Heart left ventricle (tissue), 16 donors: ENCODE measurements around the gene METRNL. TPM values are rescaled to one million over a fixed set of nuclear protein-coding genes. Genes with fewer than 3 reads are reported as not detected.

Experiments used
- ATAC-seq, 4 donors: fragments of 200-7000 bp; cut with Tn5 transposase; one replicate each; pipeline ENCODE4 v1.9.1; 2020 to 2022; ENCODE audit warnings: moderate library complexity in 4 of 4, mild to moderate bottlenecking in 3 of 4, moderate number of reproducible peaks in 1 of 4
- DNase-seq, 5 donors: peaks; one replicate each; pipeline ENCODE4 v3.0.0-alpha.2; 2020
- H3K27ac ChIP-seq, 12 donors: fragments of 200-600 bp; sonication (generic) in 4 of 12; one replicate each; pipeline versions ENCODE4 v1.5.0 to v1.8.0; 2016 to 2022; ENCODE audit warnings: mild to moderate bottlenecking in 2 of 12
- H3K27me3 ChIP-seq, 9 donors: fragments of 200-600 bp; sonication (generic) in 2 of 9; one replicate each; pipeline versions ENCODE4 v1.5.1 to v1.8.0; 2016 to 2022; ENCODE audit warnings: mild to moderate bottlenecking in 3 of 9
- H3K36me3 ChIP-seq, 9 donors: fragments of 200-600 bp; sonication (generic) in 2 of 9; one replicate each; pipeline versions ENCODE4 v1.5.0 to v1.8.0; 2018 to 2022; ENCODE audit warnings: mild to moderate bottlenecking in 2 of 9
- H3K4me1 ChIP-seq, 12 donors: fragments of 200-600 bp; sonication (generic) in 4 of 12; one replicate each; pipeline versions ENCODE4 v1.5.0 to v1.8.0; 2016 to 2022; ENCODE audit warnings: mild to moderate bottlenecking in 3 of 12
- H3K4me3 ChIP-seq, 12 donors: fragments of 200-600 bp; sonication (generic) in 4 of 12; one replicate each; pipeline versions ENCODE4 v1.5.0 to v1.8.0; 2017 to 2022; ENCODE audit warnings: mild to moderate bottlenecking in 9 of 12, moderate library complexity in 4 of 12
- H3K9me3 ChIP-seq, 12 donors: fragments of 200-600 bp; sonication (generic) in 4 of 12; one replicate each; pipeline versions ENCODE4 v1.5.0 to v1.8.0; 2016 to 2022; ENCODE audit warnings: mild to moderate bottlenecking in 1 of 12
- POLR2A ChIP-seq, 2 donors: fragments of 450-650 bp; IDR thresholded peaks; one replicate each; pipeline ENCODE4 v1.6.1; 2017; ENCODE audit warnings: antibody characterized with exemption in 2 of 2, mild to moderate bottlenecking in 2 of 2, moderate library complexity in 2 of 2
- WGBS, 4 donors: extraction: QIAGEN DNeasy Blood & Tissue Kit in 2 of 4; methylation state at CpG; one replicate each; pipeline versions ENCODE4 v1.1.5 to v1.1.7; 2013 to 2018; 5-methylcytosine and 5-hydroxymethylcytosine counted together
- intact Hi-C, 10 donors: fragments of 100-400 bp; cut with DNase I; formaldehyde crosslinking; loops; one replicate each; pipeline versions ENCODE4 v1.11.1 to v1.14.2; 2022
- polyA plus RNA-seq, 2 donors: library from polyadenylated mRNA; stranded (reverse); fragments of 200-250 nt; gene quantifications; one replicate each; pipeline ENCODE4 v1.2.3, GENCODE V29; 2013
- total RNA-seq, 9 donors: library from RNA; depleted of rRNA in 2 of 9; stranded (reverse); fragments of >200 nt in 2 of 9; fragmentation: NEBNext Ultra II Directional in 3 of 9; extraction: Animal tissue kit (Norgen Biotek cat#: 25700) in 3 of 9; gene quantifications; one replicate each; pipeline versions ENCODE4 v1.1.0 to v1.2.4, GENCODE V29; 2016 to 2023
- TF ChIP-seq, protein P1 (sequence below), 12 donors: fragments of 200-600 bp; sonication (generic) in 4 of 12; IDR thresholded peaks; one replicate each; pipeline versions ENCODE4 v1.5.0 to v1.8.0; 2018 to 2022; ENCODE audit warnings: antibody characterized with exemption in 12 of 12, mild to moderate bottlenecking in 5 of 12
- donor health status: ischemic (EF 13 %, LVEDD 7.1; RV severe dilation, severe dysfunction).
- donor health status: healthy with polysubstance abuse.
- donor health status: DM: no; HTN: yes; CAD: no.
- donor health status: DM: no; HTN: no; CAD: no.
- donor health status: ischemic (EF 25% LVEDD 6.9; RV normal size, moderate dysfunction).
- donor health status: ischemic (EF 25% LVEDD 5.7; RV mildly dilated, moderate dysfunction).
- donor health status: healthy.
- donor health status: DM: yes; HTN: yes; CAD: no.
- donor health status: ischemic (EF 35%, LVEDD 5.7; RV mildly dilated, moderate dysfunction).
- donor health status: nonischemic (EF 11% LVEDD 7.7; RV severe dilation, severe dysfunction).
- donor health status: DM: yes; HTN: yes; CAD: no.
- donor health status: PGD.
- donor health status: ischemic (EF 29% LVEDD 5.4; RV normal size, mild dysfunction).
- donor health status: nonischemic (EF 23%, LVEDD 6.1; RV moderate dilation, normal function).

METRNL gene
- total and polyA plus RNA-seq, 11 donors, result 59.4 to 144 (median 79.5) TPM

DNA sequence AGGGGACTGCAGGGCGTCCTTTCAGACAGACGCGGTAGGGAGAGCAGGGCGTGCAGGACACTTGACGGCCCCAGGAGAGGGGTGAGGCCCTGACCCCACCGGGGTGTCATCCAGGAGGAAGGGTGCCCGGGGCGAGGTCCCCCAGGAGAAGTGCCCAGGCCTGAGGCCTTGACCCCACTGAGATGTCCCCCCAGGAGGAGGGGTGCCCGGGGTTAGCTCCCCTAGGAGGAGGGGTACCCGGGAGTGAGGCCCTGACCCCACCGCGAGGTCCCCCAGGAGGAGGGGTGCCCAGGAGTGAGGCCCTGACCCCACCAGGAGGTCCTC lies 27.2 kb upstream of the METRNL start:
- intact Hi-C loops, result no loop called here
- Histone ChIP-seq H3K4me3 (peak overlapping the region in 11 of 12 donors; percentile 66 to 91 (median 81)), H3K4me1 (peaks cover 0 to 46% (median 26%) of the 10 kb centered on the region in 12 donors), H3K9me3 (peaks cover 0 to under 1% (median 0%) of the 10 kb centered on the region in 12 donors), H3K36me3 (peaks cover 0 to under 1% (median 0%) of the 10 kb centered on the region in 9 donors), H3K27me3 (no peaks in the 10 kb centered on the region), H3K27ac (peak overlapping the region; percentile 27 to 95 (median 86))
- TF ChIP-seq, protein P1, sequence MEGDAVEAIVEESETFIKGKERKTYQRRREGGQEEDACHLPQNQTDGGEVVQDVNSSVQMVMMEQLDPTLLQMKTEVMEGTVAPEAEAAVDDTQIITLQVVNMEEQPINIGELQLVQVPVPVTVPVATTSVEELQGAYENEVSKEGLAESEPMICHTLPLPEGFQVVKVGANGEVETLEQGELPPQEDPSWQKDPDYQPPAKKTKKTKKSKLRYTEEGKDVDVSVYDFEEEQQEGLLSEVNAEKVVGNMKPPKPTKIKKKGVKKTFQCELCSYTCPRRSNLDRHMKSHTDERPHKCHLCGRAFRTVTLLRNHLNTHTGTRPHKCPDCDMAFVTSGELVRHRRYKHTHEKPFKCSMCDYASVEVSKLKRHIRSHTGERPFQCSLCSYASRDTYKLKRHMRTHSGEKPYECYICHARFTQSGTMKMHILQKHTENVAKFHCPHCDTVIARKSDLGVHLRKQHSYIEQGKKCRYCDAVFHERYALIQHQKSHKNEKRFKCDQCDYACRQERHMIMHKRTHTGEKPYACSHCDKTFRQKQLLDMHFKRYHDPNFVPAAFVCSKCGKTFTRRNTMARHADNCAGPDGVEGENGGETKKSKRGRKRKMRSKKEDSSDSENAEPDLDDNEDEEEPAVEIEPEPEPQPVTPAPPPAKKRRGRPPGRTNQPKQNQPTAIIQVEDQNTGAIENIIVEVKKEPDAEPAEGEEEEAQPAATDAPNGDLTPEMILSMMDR (IDR thresholded peaks at IDR 0.05), result no peak
- no peak for TF ChIP-seq POLR2A (IDR thresholded peaks at IDR 0.05)
- DNase-seq, result no peak
- ATAC-seq, result peak in 1 of 4 donors; percentile 2
- WGBS, 4 donors, result 40 to 52% (median 48%) methylated on average over 10 to 12 of the region's 12 CpGs

DNA sequence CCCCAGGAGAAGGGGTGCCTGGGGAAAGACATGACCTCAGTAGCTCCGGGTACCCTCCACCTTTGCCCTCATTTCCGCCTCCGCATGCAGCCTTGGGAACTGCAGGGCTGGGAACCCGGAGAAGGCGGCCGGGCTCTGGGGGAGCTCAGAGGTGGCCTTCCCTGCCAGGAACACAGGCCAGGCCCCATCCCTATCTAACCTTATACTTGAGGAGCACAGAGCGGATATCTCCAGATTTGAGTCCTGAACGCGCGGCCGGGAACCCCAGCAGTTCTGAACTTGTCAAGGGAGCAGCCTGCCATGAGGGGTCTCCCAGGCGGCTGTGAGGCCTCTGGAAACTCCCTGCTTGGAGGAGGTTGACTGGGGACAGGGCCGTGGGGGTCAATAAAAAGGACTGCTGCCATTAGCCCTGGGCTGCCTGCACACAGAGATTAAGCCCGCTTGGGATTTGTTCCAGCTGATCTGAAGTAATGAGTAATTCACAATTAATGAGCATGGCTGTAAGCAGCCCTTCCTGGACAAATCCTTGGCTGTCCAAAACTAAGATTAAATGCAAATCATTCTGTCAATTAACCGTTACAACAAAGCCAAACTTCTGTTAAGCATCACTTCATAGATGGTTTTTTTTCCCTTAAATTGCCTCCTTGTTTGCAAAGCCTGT lies 26.3 kb upstream of the METRNL start:
- Histone ChIP-seq H3K4me3 (no peak overlapping the region), H3K36me3 (no peaks in the 10 kb centered on the region), H3K9me3 (no peaks in the 10 kb centered on the region), H3K4me1 (peaks cover 0 to 41% (median 26%) of the 10 kb centered on the region in 12 donors), H3K27me3 (no peaks in the 10 kb centered on the region), H3K27ac (peak overlapping the region; percentile 2 to 84 (median 51))
- intact Hi-C loops, result no loop called here
- TF ChIP-seq, protein P1 (IDR thresholded peaks at IDR 0.05), result no peak
- TF ChIP-seq POLR2A (IDR thresholded peaks at IDR 0.05), result no peak
- no peak for ATAC-seq
- DNase-seq, result peak in 3 of 5 donors; percentile 15 to 61 (median 21)
- 65 to 83% (median 78%) methylated on average over 11 to 15 of the region's 15 CpGs for WGBS, 4 donors

DNA sequence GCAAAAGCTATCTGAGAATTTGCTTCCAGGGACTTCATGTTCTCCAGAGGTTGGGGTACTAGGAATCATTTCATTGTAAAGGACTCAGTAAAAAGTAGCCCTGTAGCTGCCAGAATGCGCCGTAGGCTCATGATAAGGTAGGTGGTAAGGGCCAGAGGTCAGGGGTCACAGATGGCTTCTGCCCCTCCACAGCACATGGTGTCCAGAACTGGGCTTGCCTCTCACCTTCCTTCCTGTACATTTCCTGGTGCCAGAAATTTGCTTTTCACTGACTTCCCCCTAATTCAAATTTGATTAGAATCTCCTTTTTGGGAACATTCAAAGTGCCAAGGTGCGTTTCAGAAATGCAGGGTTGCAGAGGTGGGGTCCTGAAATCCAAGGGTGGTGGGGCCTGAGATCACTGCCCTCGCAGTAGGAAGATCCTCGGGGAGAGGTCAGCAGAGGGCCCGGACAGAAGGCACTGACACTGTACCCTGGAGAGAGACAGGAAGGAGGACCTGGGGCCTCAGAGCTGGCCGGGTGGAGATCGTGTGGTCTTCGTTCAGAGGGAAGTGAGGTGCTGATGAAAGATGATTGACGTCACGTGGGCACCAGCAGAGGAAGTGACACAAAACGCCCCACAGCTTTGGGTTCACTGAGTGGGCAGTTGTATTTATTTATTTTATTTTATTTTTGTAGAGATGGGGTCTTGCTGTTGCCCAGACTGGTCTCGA lies 25.5 kb upstream of the METRNL start:
- peak; percentile 45 to 71 (median 66) for DNase-seq
- intact Hi-C loops, result no loop called here

More for the DNA sequence above, 25.5 kb upstream of the METRNL start:
- Histone ChIP-seq H3K27ac (peak overlapping the region in 10 of 12 donors; percentile 1 to 84 (median 51)), H3K9me3 (no peaks in the 10 kb centered on the region), H3K36me3 (no peaks in the 10 kb centered on the region), H3K4me3 (no peak overlapping the region), H3K4me1 (peaks cover 0 to 47% (median 26%) of the 10 kb centered on the region in 12 donors), H3K27me3 (no peaks in the 10 kb centered on the region)
- ATAC-seq, result no peak
- WGBS, 4 donors, result 63 to 70% (median 67%) methylated on average over 13 of the region's 13 CpGs
- TF ChIP-seq, protein P1 (IDR thresholded peaks at IDR 0.05), result peak in 1 of 12 donors; percentile 3
- TF ChIP-seq POLR2A (IDR thresholded peaks at IDR 0.05), result no peak
